Measurements from ENCODE around the gene NELL1.

NELL1 gene

DNA sequence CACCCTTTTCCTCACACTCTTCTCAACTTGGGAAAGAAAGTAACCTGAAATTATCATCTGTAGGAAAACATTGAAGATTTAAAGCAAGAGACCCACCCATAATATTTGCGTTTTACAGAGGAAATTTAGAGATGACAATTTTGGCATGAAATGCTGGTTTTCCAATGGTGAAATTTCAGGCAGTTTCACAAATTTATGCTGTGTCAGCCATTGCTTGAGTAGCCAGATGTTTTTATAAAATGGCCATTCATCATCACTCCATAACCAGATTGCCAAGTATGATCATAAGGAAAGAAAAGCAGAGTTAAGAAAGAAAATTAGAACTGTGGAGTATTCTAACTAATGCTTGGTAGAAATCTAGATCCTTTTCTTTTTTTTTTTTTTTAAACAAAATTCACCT, 732.9 kb downstream of the NELL1 start:
- no peak for DNase-seq (ENCODE audit: low read depth)
- H3K4me3 ChIP-seq (replicated peaks; ENCODE audit: low read depth, low read length) = no peak overlapping the region
- no peak for TF ChIP-seq CTCF (IDR thresholded peaks at IDR 0.05; ENCODE audit: low read length, missing control alignments)

DNA sequence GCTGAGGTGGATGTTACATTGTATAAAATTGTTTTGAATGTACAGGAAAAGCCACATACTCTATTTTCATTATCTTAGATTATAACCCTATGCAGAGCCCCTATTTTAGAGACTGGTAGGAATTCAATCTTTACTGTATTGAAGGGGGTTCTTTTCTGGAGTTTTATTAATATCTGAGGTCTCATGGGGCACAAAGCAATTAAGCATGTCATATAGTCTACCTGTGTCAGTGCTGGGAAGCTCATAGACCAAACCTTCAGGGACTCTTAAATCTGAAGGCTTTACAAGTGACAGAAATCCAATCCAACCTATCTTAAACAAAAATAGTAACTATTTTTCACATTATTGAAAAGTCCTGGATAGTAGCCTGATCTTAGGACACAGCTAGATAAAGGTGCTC, 733.7 kb downstream of the NELL1 start:
- no peak for TF ChIP-seq CTCF (IDR thresholded peaks at IDR 0.05; ENCODE audit: low read length, missing control alignments)
- no peak for DNase-seq (ENCODE audit: low read depth)
- H3K4me3 ChIP-seq (replicated peaks; ENCODE audit: low read depth, low read length) = no peak overlapping the region

DNA sequence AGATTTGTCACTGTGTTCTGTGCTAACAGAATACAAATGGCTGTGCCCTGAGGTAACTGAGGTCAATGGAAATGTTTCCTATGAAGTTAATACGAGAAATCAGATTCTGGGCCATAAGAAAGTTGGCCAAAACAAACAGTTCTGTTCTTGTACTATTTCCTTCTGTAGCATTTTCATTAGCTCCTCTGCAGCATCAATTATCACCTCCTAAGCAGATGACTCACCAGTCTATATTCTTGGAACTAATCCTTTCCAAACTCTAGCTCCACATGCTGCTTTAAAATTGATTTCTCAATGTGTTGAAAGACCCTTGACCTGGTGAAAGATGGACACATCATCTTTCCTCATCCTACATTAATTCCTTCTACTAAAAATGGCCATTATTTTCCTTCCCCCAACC, 736.0 kb downstream of the NELL1 start:
- no peak for DNase-seq (ENCODE audit: low read depth)
- H3K4me3 ChIP-seq (replicated peaks; ENCODE audit: low read depth, low read length) = no peak overlapping the region
- TF ChIP-seq CTCF (IDR thresholded peaks at IDR 0.05; ENCODE audit: low read length, missing control alignments) = no peak

GRCh38 chr11:21410513-21410912, 741.1 kb downstream of the NELL1 start:
- no peak for TF ChIP-seq CTCF (IDR thresholded peaks at IDR 0.05; ENCODE audit: low read length, missing control alignments)
- no peak overlapping the region for H3K4me3 ChIP-seq (replicated peaks; ENCODE audit: low read depth, low read length)
- DNase-seq (ENCODE audit: low read depth) = no peak

GRCh38 chr11:21411104-21411503, 741.7 kb downstream of the NELL1 start:
- no peak for TF ChIP-seq CTCF (IDR thresholded peaks at IDR 0.05; ENCODE audit: low read length, missing control alignments)
- H3K4me3 ChIP-seq (replicated peaks; ENCODE audit: low read depth, low read length) = no peak overlapping the region
- DNase-seq (ENCODE audit: low read depth) = no peak

DNA sequence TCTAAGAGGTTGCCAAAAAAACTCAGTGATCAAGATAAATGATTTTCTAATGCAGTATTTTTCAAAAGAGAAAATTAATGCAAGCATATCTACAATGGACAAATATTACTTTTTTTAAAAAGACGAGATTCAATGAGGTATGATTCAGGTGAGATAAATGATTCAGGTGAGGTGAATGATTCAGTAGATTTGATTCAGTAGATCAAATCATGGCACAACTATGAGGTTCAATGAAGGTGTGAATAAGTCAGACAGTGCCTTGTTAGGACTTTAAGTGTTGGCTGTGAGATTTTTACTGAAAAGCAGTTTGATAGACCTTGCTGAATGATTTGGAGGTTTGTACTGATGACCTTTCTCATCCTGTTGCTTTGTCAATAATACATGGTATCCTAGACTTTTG, 742.2 kb downstream of the NELL1 start:
- no peak for DNase-seq (ENCODE audit: low read depth)
- no peak overlapping the region for H3K4me3 ChIP-seq (replicated peaks; ENCODE audit: low read depth, low read length)
- no peak for TF ChIP-seq CTCF (IDR thresholded peaks at IDR 0.05; ENCODE audit: low read length, missing control alignments)

DNA sequence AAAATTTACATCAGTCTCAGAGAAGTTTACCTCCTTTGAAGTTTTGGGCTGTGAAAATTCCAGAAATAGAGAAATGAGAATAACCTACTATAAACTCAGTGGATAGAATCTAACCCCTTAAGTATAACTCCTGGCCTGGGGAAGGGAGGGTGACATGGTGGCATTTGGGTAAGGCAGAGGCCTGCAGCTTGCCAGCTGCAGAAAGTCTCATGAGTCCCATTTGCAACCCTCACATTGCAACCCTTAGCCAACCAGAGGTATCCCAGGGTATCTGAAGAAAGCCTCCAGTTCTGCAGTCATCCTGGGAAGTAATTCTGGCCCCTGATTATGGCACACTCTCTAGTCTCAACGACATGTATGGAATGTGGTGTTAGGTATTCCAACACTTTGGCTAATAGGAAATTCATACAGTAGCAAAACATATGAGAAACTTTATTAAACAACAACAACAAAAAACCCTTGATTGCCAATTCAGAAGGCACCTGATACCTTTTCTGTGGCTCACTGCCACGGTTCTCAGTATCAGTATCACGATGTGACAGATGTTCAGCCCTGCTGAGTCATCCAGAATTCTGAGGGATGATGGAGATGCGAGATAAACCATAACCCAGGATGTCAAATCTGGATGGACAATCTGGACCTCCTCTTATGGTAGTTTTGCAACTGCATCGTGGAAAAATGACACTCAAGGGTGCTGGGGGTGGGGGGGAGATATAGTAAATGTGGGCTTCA, 743.4 kb downstream of the NELL1 start:
- TF ChIP-seq CTCF (IDR thresholded peaks at IDR 0.05; ENCODE audit: low read length, missing control alignments) = no peak
- no peak for DNase-seq (ENCODE audit: low read depth)
- H3K4me3 ChIP-seq (replicated peaks; ENCODE audit: low read depth, low read length) = no peak overlapping the region
